Glutamatergic neuron (in vitro differentiated cells): ENCODE data around the gene KIAA1671. TPM values are rescaled to one million over a fixed set of nuclear protein-coding genes. Genes with fewer than 3 reads are reported as not detected.
"Not testable (repeated sequence)": the region's sequence is repeated elsewhere in the genome, so short reads cannot be mapped to it uniquely, and the experiment has no call there.

Source experiments
- DNase-seq: peaks from one replicate; pipeline ENCODE4 v3.0.0; 2022
- H3K27ac Mint-ChIP-seq: one replicate; pipeline ENCODE4 v1.8.0; 2020; ENCODE audit warnings: mild to moderate bottlenecking, mixed read lengths, inconsistent platforms; ENCODE audit not compliant: unreplicated experiment
- H3K27me3 Mint-ChIP-seq: one replicate; pipeline ENCODE4 v1.8.0; 2020; ENCODE audit warnings: mild to moderate bottlenecking, moderate library complexity, mixed read lengths, inconsistent platforms; ENCODE audit not compliant: unreplicated experiment
- H3K36me3 Mint-ChIP-seq: one replicate; pipeline ENCODE4 v1.8.0; 2020; ENCODE audit warnings: mild to moderate bottlenecking, mixed read lengths, inconsistent platforms; ENCODE audit not compliant: unreplicated experiment
- H3K4me1 Mint-ChIP-seq: one replicate; pipeline ENCODE4 v1.8.0; 2020; ENCODE audit warnings: mild to moderate bottlenecking, low read depth, mixed read lengths, inconsistent platforms; ENCODE audit not compliant: unreplicated experiment
- H3K4me3 Mint-ChIP-seq: one replicate; pipeline ENCODE4 v1.8.0; 2020; ENCODE audit warnings: mild to moderate bottlenecking, mixed read lengths, inconsistent platforms; ENCODE audit not compliant: unreplicated experiment
- H3K9me3 Mint-ChIP-seq: one replicate; pipeline ENCODE4 v1.8.0; 2020; ENCODE audit warnings: mild to moderate bottlenecking, moderate library complexity, mixed read lengths, inconsistent platforms; ENCODE audit not compliant: unreplicated experiment
- total RNA-seq: library from RNA; stranded (reverse); fragmentation: NEBNext Ultra II Directional; extraction: Animal tissue kit (Norgen Biotek cat#: 25700); gene quantifications from one replicate; pipeline ENCODE4 v1.2.1, GENCODE V29; 2021; ENCODE audit not compliant: unreplicated experiment
- TF ChIP-seq, protein P1 (sequence below): fragments of 200-600 bp; sonication (generic); IDR thresholded peaks from one replicate; pipeline ENCODE4 v1.5.0; 2021; ENCODE audit not compliant: partially characterized antibody, unreplicated experiment

Gene KIAA1671
- total RNA-seq, 1 donor from 2014 or later, result 15.3 TPM

DNA sequence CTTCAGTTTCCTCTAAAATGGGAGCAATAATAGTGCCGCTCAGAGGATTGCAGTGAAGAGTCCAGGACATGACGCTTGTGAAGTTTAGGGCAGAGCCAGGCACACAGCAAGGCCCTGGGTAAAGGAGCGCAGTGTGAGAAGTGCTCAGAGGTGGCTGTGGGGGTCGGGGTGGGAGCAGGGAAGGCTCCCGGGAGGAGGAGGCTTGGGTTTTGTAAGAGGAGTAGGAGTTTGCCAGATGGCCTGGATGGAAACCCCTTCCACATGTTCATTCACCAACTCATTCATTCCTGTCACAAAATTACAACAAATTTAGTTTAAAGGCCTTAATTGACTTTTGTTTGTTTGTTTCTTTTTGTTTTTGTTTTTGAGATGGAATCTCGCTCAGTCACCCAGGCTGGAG, 283.9 kb downstream of the KIAA1671 start:
- TF ChIP-seq, protein P1, sequence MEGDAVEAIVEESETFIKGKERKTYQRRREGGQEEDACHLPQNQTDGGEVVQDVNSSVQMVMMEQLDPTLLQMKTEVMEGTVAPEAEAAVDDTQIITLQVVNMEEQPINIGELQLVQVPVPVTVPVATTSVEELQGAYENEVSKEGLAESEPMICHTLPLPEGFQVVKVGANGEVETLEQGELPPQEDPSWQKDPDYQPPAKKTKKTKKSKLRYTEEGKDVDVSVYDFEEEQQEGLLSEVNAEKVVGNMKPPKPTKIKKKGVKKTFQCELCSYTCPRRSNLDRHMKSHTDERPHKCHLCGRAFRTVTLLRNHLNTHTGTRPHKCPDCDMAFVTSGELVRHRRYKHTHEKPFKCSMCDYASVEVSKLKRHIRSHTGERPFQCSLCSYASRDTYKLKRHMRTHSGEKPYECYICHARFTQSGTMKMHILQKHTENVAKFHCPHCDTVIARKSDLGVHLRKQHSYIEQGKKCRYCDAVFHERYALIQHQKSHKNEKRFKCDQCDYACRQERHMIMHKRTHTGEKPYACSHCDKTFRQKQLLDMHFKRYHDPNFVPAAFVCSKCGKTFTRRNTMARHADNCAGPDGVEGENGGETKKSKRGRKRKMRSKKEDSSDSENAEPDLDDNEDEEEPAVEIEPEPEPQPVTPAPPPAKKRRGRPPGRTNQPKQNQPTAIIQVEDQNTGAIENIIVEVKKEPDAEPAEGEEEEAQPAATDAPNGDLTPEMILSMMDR, result no peak
- H3K9me3 Mint-ChIP-seq, result no peaks in the 10 kb centered on the region

DNA sequence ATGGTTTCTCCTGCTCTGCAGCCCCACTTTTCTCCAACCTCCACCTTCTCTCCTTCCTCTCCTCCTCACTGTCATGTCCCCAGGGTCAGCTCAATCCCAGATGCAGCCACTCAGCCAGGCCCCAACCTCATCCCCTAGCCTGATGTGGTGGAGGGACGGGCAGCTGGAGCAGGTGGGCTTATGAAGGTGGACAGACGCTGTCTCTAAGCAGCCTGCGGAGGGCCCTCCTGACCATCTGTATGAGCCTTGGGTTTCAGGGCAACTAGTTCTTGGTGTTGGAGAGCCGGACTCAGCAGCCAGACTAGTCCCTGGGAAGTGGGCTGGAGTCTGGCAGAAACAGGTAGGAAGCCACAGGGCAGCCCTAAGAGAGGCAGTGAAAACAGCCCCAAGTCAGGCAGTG, 285.0 kb downstream of the KIAA1671 start:
- TF ChIP-seq, protein P1, result no peak
- no peaks in the 10 kb centered on the region for H3K9me3 Mint-ChIP-seq
- no peaks in the 10 kb centered on the region for H3K36me3 Mint-ChIP-seq
- H3K4me3 Mint-ChIP-seq, result no peak overlapping the region
- H3K27ac Mint-ChIP-seq, result no peak overlapping the region
- DNase-seq, result no peak
- no peaks in the 10 kb centered on the region for H3K4me1 Mint-ChIP-seq
- H3K27me3 Mint-ChIP-seq, result peaks cover 1% of the 10 kb centered on the region

More for the DNA sequence above, 283.9 kb downstream of the KIAA1671 start:
- Mint-ChIP-seq H3K27ac (no peak overlapping the region), H3K4me1 (no peaks in the 10 kb centered on the region), H3K27me3 (peaks cover 3% of the 10 kb centered on the region), H3K4me3 (no peak overlapping the region), H3K36me3 (no peaks in the 10 kb centered on the region)
- no peak for DNase-seq

DNA sequence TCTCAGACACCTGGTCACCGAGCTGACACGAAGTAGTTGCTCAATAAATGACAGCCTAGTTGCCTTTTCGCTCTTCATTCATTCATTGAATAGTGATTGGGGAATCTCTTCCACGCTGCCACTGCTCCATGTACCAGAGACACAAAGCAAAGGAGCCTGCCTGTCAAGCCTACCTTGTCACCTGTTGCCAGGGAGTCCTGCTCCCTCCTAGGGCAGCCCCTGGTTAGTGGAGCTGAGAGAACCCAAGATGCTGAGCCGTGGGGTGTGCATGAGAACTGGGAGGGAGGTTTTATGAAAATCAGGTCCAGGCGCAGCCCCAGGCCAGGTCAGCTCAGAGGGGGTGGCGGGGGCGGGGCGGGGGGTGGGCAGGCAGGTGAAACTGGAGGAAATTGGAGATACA, 285.5 kb downstream of the KIAA1671 start:
- H3K27me3 Mint-ChIP-seq, H3K27ac Mint-ChIP-seq, H3K4me3 Mint-ChIP-seq, H3K36me3 Mint-ChIP-seq, H3K9me3 Mint-ChIP-seq, DNase-seq, H3K4me1 Mint-ChIP-seq: not testable (repeated sequence)

Other genes with a start within 250 kb of the KIAA1671 start
- gene PIWIL3, start 178.0 kb upstream of the KIAA1671 start, total RNA-seq, result not detected
- gene SGSM1, start 146.5 kb upstream of the KIAA1671 start, total RNA-seq, result 1.2 TPM
- gene LHFPL7, start 6.0 kb upstream of the KIAA1671 start, total RNA-seq, result not detected
- not detected for gene CRYBB3, start 247.1 kb downstream of the KIAA1671 start, total RNA-seq